Sigmoid colon (tissue), 4 donors: Measurements from ENCODE around the gene PPA2.

ENCODE experiments used
- CTCF ChIP-seq, 4 experiments: fragments of 450-650 bp in 3 of 4; fragments of 200-600 bp in 1 of 4; IDR thresholded peaks; one replicate each; pipeline ENCODE4 v1.5.1; 2016 to 2019; ENCODE audit warnings: antibody characterized with exemption in 4 of 4, mild to moderate bottlenecking in 3 of 4, moderate library complexity in 2 of 4
- EP300 ChIP-seq, 4 donors: sonication (generic); formaldehyde crosslinking; IDR thresholded peaks; one replicate each; pipeline ENCODE4 v1.6.1; 2017; ENCODE audit warnings: antibody characterized with exemption in 4 of 4
- POLR2A ChIP-seq, 2 donors: fragments of 450-650 bp; IDR thresholded peaks; one replicate each; pipeline ENCODE4 v1.6.1; 2016; ENCODE audit warnings: antibody characterized with exemption in 2 of 2, mild to moderate bottlenecking in 2 of 2, moderate library complexity in 2 of 2

GRCh38 chr4:105327222-105327621 lies 146.6 kb downstream of the PPA2 start:
- TF ChIP-seq CTCF (IDR thresholded peaks at IDR 0.05) (no peak), POLR2A (IDR thresholded peaks at IDR 0.05) (no peak), EP300 (IDR thresholded peaks at IDR 0.05) (no peak)
